SK-N-SH (cell line): ENCODE results near the gene HAUS7. TPM values are rescaled to one million over a fixed set of nuclear protein-coding genes. Genes with fewer than 3 reads are reported as not detected.

ENCODE experiments used
- CTCF ChIA-PET: fragments of 300-600, 350-600 bp; formaldehyde crosslinking; extraction: SDS; loops from one replicate; lab custom pipeline; 2021; lab: Yijun Ruan, JAX
- POLR2A ChIA-PET: fragments of 350-600 bp; sonication (Branson Sonifier 250); formaldehyde crosslinking; extraction: SDS; loops from one replicate; lab custom pipeline; 2020; ENCODE audit warnings: antibody characterized with exemption, inconsistent platforms; lab: Yijun Ruan, JAX
- DNase-seq: peaks from one replicate; pipeline ENCODE4 v3.0.0; 2012
- H2AFZ ChIP-seq: fragments of 200-600 bp; sonication (generic); 2 replicates; pipeline ENCODE4 v1.8.1; 2016; ENCODE audit warnings: antibody characterized with exemption, mild to moderate bottlenecking, low read depth
- H3F3A ChIP-seq: fragments of 200-600 bp; sonication (generic); replicated peaks from 2 replicates; pipeline ENCODE3; 2016; ENCODE audit warnings: antibody characterized with exemption, mild to moderate bottlenecking; ENCODE audit not compliant: insufficient read depth
- H3K27ac ChIP-seq, 2 experiments: fragments of 200-500 bp in 1 of 2; fragments of 200-600 bp in 1 of 2; sonication (Bioruptor generic) in 1 of 2; sonication (generic), shearing (Covaris generic) in 1 of 2; 2 replicates each; pipeline versions ENCODE4 v1.5.1 to v1.6.1; 2014 to 2016; ENCODE audit warnings: low read depth in 2 of 2, inconsistent platforms in 1 of 2, low read length in 1 of 2, mild to moderate bottlenecking in 1 of 2, mixed read lengths in 1 of 2
- H3K27me3 ChIP-seq: fragments of 200-600 bp; sonication (generic), shearing (Covaris generic); 2 replicates; pipeline ENCODE4 v1.6.1; 2016; ENCODE audit warnings: mixed run types; ENCODE audit not compliant: insufficient read depth
- H3K36me3 ChIP-seq, 2 experiments: fragments of 200-500 bp in 1 of 2; fragments of 200-600 bp in 1 of 2; sonication (Bioruptor generic) in 1 of 2; sonication (generic) in 1 of 2; replicated peaks in 1 of 2; 2 replicates each; pipeline versions ENCODE3 to v1.5.1; 2014 to 2016; ENCODE audit warnings: low read length in 1 of 2, mild to moderate bottlenecking in 1 of 2; ENCODE audit not compliant: insufficient read depth in 2 of 2, control insufficient read depth in 1 of 2
- H3K4me1 ChIP-seq, 2 experiments: fragments of 200-500 bp in 1 of 2; fragments of 200-600 bp in 1 of 2; sonication (Bioruptor generic) in 1 of 2; sonication (generic), shearing (Covaris generic) in 1 of 2; 2 replicates each; pipeline versions ENCODE4 v1.5.1 to v1.6.1; 2014 to 2016; ENCODE audit warnings: low read depth in 1 of 2, low read length in 1 of 2, mixed run types in 1 of 2; ENCODE audit not compliant: insufficient read depth in 2 of 2, control insufficient read depth in 1 of 2
- H3K4me2 ChIP-seq: fragments of 200-600 bp; sonication (generic), shearing (Covaris generic); 2 replicates; pipeline ENCODE4 v1.6.1; 2017; ENCODE audit warnings: mixed run types
- H3K4me3 ChIP-seq, 2 experiments: fragments of 200-500 bp in 1 of 2; fragments of 200-600 bp in 1 of 2; sonication (Bioruptor generic) in 1 of 2; sonication (generic), shearing (Covaris generic) in 1 of 2; 2 replicates each; pipeline versions ENCODE4 v1.5.1 to v1.8.1; 2014 to 2016; ENCODE audit warnings: low read depth in 2 of 2, inconsistent platforms in 1 of 2, low read length in 1 of 2, mild to moderate bottlenecking in 1 of 2, mixed read lengths in 1 of 2, moderate library complexity in 1 of 2
- H3K79me2 ChIP-seq: fragments of 200-600 bp; sonication (generic); 2 replicates; pipeline ENCODE4 v1.8.1; 2017; ENCODE audit warnings: mild to moderate bottlenecking; ENCODE audit not compliant: insufficient read depth
- H3K9ac ChIP-seq: fragments of 200-600 bp; sonication (generic); 2 replicates; pipeline ENCODE4 v1.6.1; 2017; ENCODE audit warnings: mixed run types
- H3K9me2 ChIP-seq: fragments of 200-600 bp; sonication (generic); 2 replicates; pipeline ENCODE4 v1.6.1; 2017; ENCODE audit warnings: mixed run types
- H3K9me3 ChIP-seq: fragments of 200-600 bp; sonication (generic); 2 replicates; pipeline ENCODE4 v1.6.1; 2017; ENCODE audit warnings: mixed run types, mild to moderate bottlenecking, moderate library complexity
- H4K20me1 ChIP-seq: fragments of 200-600 bp; sonication (generic); 2 replicates; pipeline ENCODE4 v1.6.1; 2017; ENCODE audit warnings: mild to moderate bottlenecking, mixed run types; ENCODE audit not compliant: insufficient read depth
- EP300 ChIP-seq, 2 experiments: IDR thresholded peaks; 2 replicates each; pipeline versions ENCODE4 v1.4.0 to v1.6.1; 2012; ENCODE audit warnings: borderline replicate concordance in 1 of 2, low read depth in 1 of 2, low read length in 1 of 2
- EZH2phosphoT487 ChIP-seq: fragments of 200-600 bp; sonication (generic); IDR thresholded peaks from 2 replicates; pipeline ENCODE4 v1.6.1; 2017; ENCODE audit warnings: low read depth, mixed run types, mild to moderate bottlenecking, antibody characterized with exemption, moderate library complexity, borderline replicate concordance
- MAX ChIP-seq: IDR thresholded peaks from 2 replicates; pipeline ENCODE4 v1.4.0; 2012; ENCODE audit warnings: low read depth
- MXI1 ChIP-seq: IDR thresholded peaks from 2 replicates; pipeline ENCODE4 v1.6.1; 2012; ENCODE audit warnings: mild to moderate bottlenecking, low read depth, low read length, improper control_type of control experiment
- PBX3 ChIP-seq: IDR thresholded peaks from 2 replicates; pipeline ENCODE4; 2012
- POLR2AphosphoS5 ChIP-seq: IDR thresholded peaks from 2 replicates; pipeline ENCODE4 v1.6.1; 2012; ENCODE audit warnings: low read depth, low read length
- RCOR1 ChIP-seq: fragments of 150-350 bp; IDR thresholded peaks from 2 replicates; pipeline ENCODE4 v1.6.1; 2017; ENCODE audit warnings: antibody characterized with exemption, low read length
- REST ChIP-seq: IDR thresholded peaks from 2 replicates; pipeline ENCODE4 v1.6.1; 2012; ENCODE audit warnings: mild to moderate bottlenecking, low read depth, low read length, moderate library complexity
- RFX5 ChIP-seq: IDR thresholded peaks from 2 replicates; pipeline ENCODE4 v1.6.1; 2012; ENCODE audit warnings: mild to moderate bottlenecking, improper control_type of control experiment, low read length
- SIN3A ChIP-seq: IDR thresholded peaks from 2 replicates; pipeline ENCODE4 v1.6.1; 2012; ENCODE audit warnings: low read depth, mild to moderate bottlenecking, low read length, moderate library complexity, borderline replicate concordance
- TAF1 ChIP-seq: IDR thresholded peaks from 2 replicates; pipeline ENCODE4 v1.6.1; 2012; ENCODE audit warnings: low read depth, mild to moderate bottlenecking, low read length, moderate library complexity, borderline replicate concordance
- TEAD4 ChIP-seq: IDR thresholded peaks from 2 replicates; pipeline ENCODE4 v1.4.0; 2012; ENCODE audit warnings: mild to moderate bottlenecking, borderline replicate concordance; ENCODE audit not compliant: insufficient read depth
- YY1 ChIP-seq: IDR thresholded peaks from 2 replicates; pipeline ENCODE4 v1.4.0; 2012; ENCODE audit warnings: low read depth, mild to moderate bottlenecking
- ZBTB33 ChIP-seq: IDR thresholded peaks from 2 replicates; pipeline ENCODE4 v1.4.0; 2012; ENCODE audit warnings: low read depth, borderline replicate concordance
- WGBS: methylation state at CpG from one replicate; pipeline ENCODE4 v1.1.6; 2017; ENCODE audit warnings: low lambda C conversion rate; 5-methylcytosine and 5-hydroxymethylcytosine counted together
- polyA plus RNA-seq, 3 experiments: library from polyadenylated mRNA; depleted of rRNA; stranded (reverse); fragments of >200 nt; gene quantifications; 2 replicates each; pipeline ENCODE4 v1.2.3, GENCODE V29; 2012

HAUS7 gene
- polyA plus RNA-seq, 1 of the 3 experiments (the other 2 are of a cell fraction), result 39.7 TPM

- H3K79me2 ChIP-seq, result no peaks in the 10 kb centered on the region
- H3K9me3 ChIP-seq, result no peaks in the 10 kb centered on the region
- H4K20me1 ChIP-seq, result no peaks in the 10 kb centered on the region
- H3K27ac ChIP-seq, result no peak overlapping the region
- H3K4me2 ChIP-seq, result no peak overlapping the region
- no peak overlapping the region for H3K4me3 ChIP-seq
- H3K4me1 ChIP-seq, result no peaks in the 10 kb centered on the region; a peak in 1 of 4 replicates
- DNase-seq, result no peak
- no peaks in the 10 kb centered on the region for H3K36me3 ChIP-seq
- H3K9ac ChIP-seq, result no peak overlapping the region
- peaks cover 11% of the 10 kb centered on the region; the same call in 1 of the 2 replicates for H3K27me3 ChIP-seq
- H3K9me2 ChIP-seq, result no peaks in the 10 kb centered on the region
- TF ChIP-seq RFX5 (no peak), POLR2AphosphoS5 (no peak), EP300 (IDR thresholded peaks at IDR 0.05; ENCODE audit: borderline replicate concordance in 1 of 2, low read depth in 1 of 2, low read length in 1 of 2) (no peak), TAF1 (no peak), MXI1 (no peak), MAX (no peak), EZH2phosphoT487 (no peak), REST (no peak), YY1 (no peak), PBX3 (no peak), SIN3A (no peak)
- H3F3A ChIP-seq, result peaks cover 5% of the 10 kb centered on the region
- ChIA-PET POLR2A (no interaction called here), CTCF (interaction anchor here (0.7 kb wide), 1 partner anchor 132 kb away, joined by 3 read pairs; no protein-coding TSS in a partner anchor)
- 41% methylated on average over 5 of the region's 5 CpGs for WGBS
- no peak overlapping the region for H2AFZ ChIP-seq
These were observed 42.9 kb upstream of the HAUS7 start for GRCh38 chrX:153513265-153513664.

- Histone ChIP-seq H3K27me3 (peaks cover 8% of the 10 kb centered on the region; the same call in 1 of the 2 replicates), H3K9me3 (no peaks in the 10 kb centered on the region), H4K20me1 (no peaks in the 10 kb centered on the region), H3K4me1 (peaks cover 0 to 3% of the 10 kb centered on the region in 2 experiments; a peak in 1 of 4 replicates), H3K4me3 (no peak overlapping the region), H3K36me3 (no peaks in the 10 kb centered on the region), H3F3A (peaks cover 5% of the 10 kb centered on the region), H3K27ac (no peak overlapping the region), H3K4me2 (no peak overlapping the region), H3K79me2 (no peaks in the 10 kb centered on the region), H3K9me2 (no peaks in the 10 kb centered on the region), H3K9ac (no peak overlapping the region), H2AFZ (no peak overlapping the region)
- WGBS, result 57% methylated on average over 3 of the region's 3 CpGs
- CTCF ChIA-PET, result interaction anchor here (8.8 kb wide), 1 partner anchor 41 kb away, joined by 203 read pairs; the partner anchor contains the start of gene HAUS7
- POLR2A ChIA-PET, result no interaction called here
- TF ChIP-seq TEAD4 (no peak), ZBTB33 (no peak), RCOR1 (no peak), MXI1 (no peak), POLR2AphosphoS5 (no peak)
- DNase-seq, result no peak
These were observed 42.1 kb upstream of the HAUS7 start for GRCh38 chrX:153512501-153512893.
